Measurements from ENCODE around the gene MYH2.

DNA sequence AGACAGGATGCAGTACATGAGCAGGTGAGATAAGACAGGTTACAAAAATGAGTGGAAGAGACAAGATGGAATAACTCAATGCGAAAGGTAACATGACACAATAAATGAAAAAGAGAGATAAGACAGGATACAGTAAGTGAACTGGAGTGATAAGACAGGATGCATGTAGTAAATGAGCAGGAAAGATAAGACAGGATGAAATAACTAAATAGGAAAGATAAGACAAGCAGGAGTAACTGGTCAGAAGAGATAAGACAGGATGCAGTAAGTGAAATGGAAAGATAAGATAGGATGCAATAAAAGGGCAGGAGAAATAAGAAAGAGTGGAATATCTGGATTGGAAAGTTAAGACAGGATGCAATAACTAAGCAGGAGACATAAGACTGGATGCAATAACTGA is 71.8 kb downstream of the MYH2 start:
- TF ChIP-seq, protein P1, sequence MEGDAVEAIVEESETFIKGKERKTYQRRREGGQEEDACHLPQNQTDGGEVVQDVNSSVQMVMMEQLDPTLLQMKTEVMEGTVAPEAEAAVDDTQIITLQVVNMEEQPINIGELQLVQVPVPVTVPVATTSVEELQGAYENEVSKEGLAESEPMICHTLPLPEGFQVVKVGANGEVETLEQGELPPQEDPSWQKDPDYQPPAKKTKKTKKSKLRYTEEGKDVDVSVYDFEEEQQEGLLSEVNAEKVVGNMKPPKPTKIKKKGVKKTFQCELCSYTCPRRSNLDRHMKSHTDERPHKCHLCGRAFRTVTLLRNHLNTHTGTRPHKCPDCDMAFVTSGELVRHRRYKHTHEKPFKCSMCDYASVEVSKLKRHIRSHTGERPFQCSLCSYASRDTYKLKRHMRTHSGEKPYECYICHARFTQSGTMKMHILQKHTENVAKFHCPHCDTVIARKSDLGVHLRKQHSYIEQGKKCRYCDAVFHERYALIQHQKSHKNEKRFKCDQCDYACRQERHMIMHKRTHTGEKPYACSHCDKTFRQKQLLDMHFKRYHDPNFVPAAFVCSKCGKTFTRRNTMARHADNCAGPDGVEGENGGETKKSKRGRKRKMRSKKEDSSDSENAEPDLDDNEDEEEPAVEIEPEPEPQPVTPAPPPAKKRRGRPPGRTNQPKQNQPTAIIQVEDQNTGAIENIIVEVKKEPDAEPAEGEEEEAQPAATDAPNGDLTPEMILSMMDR (IDR thresholded peaks at IDR 0.05): no peak
- no peak for TF ChIP-seq EZH2 (IDR thresholded peaks at IDR 0.05; ENCODE audit: borderline replicate concordance, insufficient read depth, low read depth, low read length, poor library complexity, severe bottlenecking)

Measured in B cell (primary cell).